K562 (cell line): ENCODE measurements around the gene POU3F1. TPM values are rescaled to one million over a fixed set of nuclear protein-coding genes. Genes with fewer than 3 reads are reported as not detected.
A peak's percentile ranks its signal among the peaks of the same experiment; 100 is the strongest.

Source experiments
- ARID2 ChIP-seq: fragments of 450-650 bp; IDR thresholded peaks from 2 replicates; pipeline ENCODE4 v1.6.1; 2017; ENCODE audit warnings: antibody characterized with exemption, mild to moderate bottlenecking
- DACH1 ChIP-seq: fragments of 450-650 bp; IDR thresholded peaks from 2 replicates; pipeline ENCODE4 v1.6.1; 2018; ENCODE audit not compliant: partially characterized antibody
- DDX20 ChIP-seq: fragments of 450-650 bp; IDR thresholded peaks from 2 replicates; pipeline ENCODE4 v1.6.1; 2016; ENCODE audit warnings: missing genetic modification characterization, low read depth, mild to moderate bottlenecking, missing compliant biosample characterization, moderate library complexity
- ETV6 ChIP-seq, 3 experiments: fragments of 150-350 bp in 1 of 3; sonication (generic) in 1 of 3; formaldehyde crosslinking in 1 of 3; IDR thresholded peaks; 2 replicates each; pipeline versions ENCODE4 v1.6.1 to v1.8.0; 2014 to 2022; ENCODE audit warnings: borderline replicate concordance in 2 of 3, low read depth in 2 of 3, antibody characterized with exemption in 1 of 3, low read length in 1 of 3, mild to moderate bottlenecking in 1 of 3, missing genetic modification reagents in 1 of 3
- LCOR ChIP-seq: sonication (generic); formaldehyde crosslinking; IDR thresholded peaks from 2 replicates; pipeline ENCODE4 v1.8.0; 2022; ENCODE audit warnings: mild to moderate bottlenecking, missing genetic modification reagents
- MAFG ChIP-seq: fragments of 450-650 bp; conservative IDR thresholded peaks from 2 replicates; pipeline ENCODE4 v1.6.1; 2016; ENCODE audit warnings: missing genetic modification characterization, missing compliant biosample characterization
- MAZ ChIP-seq, 2 experiments: fragments of 450-650 bp in 1 of 2; sonication (generic) in 1 of 2; formaldehyde crosslinking; IDR thresholded peaks in 1 of 2; conservative IDR thresholded peaks in 1 of 2; 2 replicates each; pipeline versions ENCODE4 v1.4.0 to v1.5.0; 2020; ENCODE audit warnings: mild to moderate bottlenecking in 1 of 2, missing genetic modification reagents in 1 of 2
- NR2F6 ChIP-seq: fragments of 450-650 bp; formaldehyde crosslinking; IDR thresholded peaks from 2 replicates; pipeline ENCODE4 v1.4.0; 2020; ENCODE audit warnings: mild to moderate bottlenecking
- POLR2B ChIP-seq: fragments of 450-650 bp; IDR thresholded peaks from 2 replicates; pipeline ENCODE4 v1.6.1; 2018; ENCODE audit warnings: low read depth; ENCODE audit not compliant: partially characterized antibody
- RFX7 ChIP-seq: fragments of 250-450 bp; sonication (Bioruptor Pico); IDR thresholded peaks from 2 replicates; pipeline ENCODE4 v1.5.1; 2021; ENCODE audit warnings: mild to moderate bottlenecking
- SRSF1 ChIP-seq: fragments of 200-400 bp; formaldehyde crosslinking; IDR thresholded peaks from 2 replicates; pipeline ENCODE4 v1.6.1; 2017; ENCODE audit warnings: mild to moderate bottlenecking, low read depth, low read length, moderate library complexity
- TCF7L2 ChIP-seq: fragments of 150-350 bp; IDR thresholded peaks from 2 replicates; pipeline ENCODE4 v1.6.1; 2016; ENCODE audit warnings: low read depth, mild to moderate bottlenecking, low read length, moderate library complexity
- ZNF184 ChIP-seq: sonication (generic); formaldehyde crosslinking; IDR thresholded peaks from 2 replicates; pipeline ENCODE4 v1.5.0; 2020; ENCODE audit warnings: missing genetic modification reagents
- polyA plus RNA-seq, 8 experiments: library from polyadenylated mRNA; depleted of rRNA in 4 of 8; stranded (reverse) in 5 of 8; unstranded in 3 of 8; fragments of >200 nt; fragmentation: Nextera tagmentation in 2 of 8; fragmentation: Illumina TruSeq in 1 of 8; extraction: Ambion mirVana in 2 of 8; extraction: Trizol in 1 of 8; gene quantifications; 2 replicates each; pipeline versions ENCODE4 v1.2.1 to v1.2.3, GENCODE V29; 2011 to 2014; ENCODE audit warnings: inconsistent platforms in 1 of 8, missing spikeins in 1 of 8
- total RNA-seq, 7 experiments: library from RNA; depleted of rRNA in 6 of 7; stranded (reverse); fragments of >200 nt in 6 of 7; fragmentation: Illumina TruSeq in 2 of 7; extraction: Trizol in 2 of 7; gene quantifications; 2 replicates each; pipeline versions ENCODE4 v1.2.1 to v1.2.3, GENCODE V29; 2011 to 2021; ENCODE audit warnings: low replicate concordance in 1 of 7
- TF ChIP-seq, protein P1 (sequence below): fragments of 450-650 bp; IDR thresholded peaks from 2 replicates; pipeline ENCODE4 v1.7.0; 2016; ENCODE audit warnings: borderline replicate concordance
- TF ChIP-seq, protein P2 (sequence below), 2 experiments: fragments of 150-350 bp in 1 of 2; IDR thresholded peaks; 2 replicates each; pipeline ENCODE4 v1.6.1; 2012 to 2016; ENCODE audit warnings: low read depth in 2 of 2, low read length in 2 of 2, mild to moderate bottlenecking in 1 of 2, moderate library complexity in 1 of 2
- TF ChIP-seq, protein P3 (sequence below): fragments of 250-450 bp; sonication (Bioruptor Pico); IDR thresholded peaks from 2 replicates; pipeline ENCODE4 v1.8.0; 2022; ENCODE audit warnings: inconsistent platforms, mild to moderate bottlenecking, moderate library complexity, borderline replicate concordance

Gene POU3F1
- total and polyA plus RNA-seq, 9 of the 15 experiments (the other 6 are each of a cell fraction or from before 2014, with no cell fraction given), result 0.09 TPM; not detected in 8

DNA sequence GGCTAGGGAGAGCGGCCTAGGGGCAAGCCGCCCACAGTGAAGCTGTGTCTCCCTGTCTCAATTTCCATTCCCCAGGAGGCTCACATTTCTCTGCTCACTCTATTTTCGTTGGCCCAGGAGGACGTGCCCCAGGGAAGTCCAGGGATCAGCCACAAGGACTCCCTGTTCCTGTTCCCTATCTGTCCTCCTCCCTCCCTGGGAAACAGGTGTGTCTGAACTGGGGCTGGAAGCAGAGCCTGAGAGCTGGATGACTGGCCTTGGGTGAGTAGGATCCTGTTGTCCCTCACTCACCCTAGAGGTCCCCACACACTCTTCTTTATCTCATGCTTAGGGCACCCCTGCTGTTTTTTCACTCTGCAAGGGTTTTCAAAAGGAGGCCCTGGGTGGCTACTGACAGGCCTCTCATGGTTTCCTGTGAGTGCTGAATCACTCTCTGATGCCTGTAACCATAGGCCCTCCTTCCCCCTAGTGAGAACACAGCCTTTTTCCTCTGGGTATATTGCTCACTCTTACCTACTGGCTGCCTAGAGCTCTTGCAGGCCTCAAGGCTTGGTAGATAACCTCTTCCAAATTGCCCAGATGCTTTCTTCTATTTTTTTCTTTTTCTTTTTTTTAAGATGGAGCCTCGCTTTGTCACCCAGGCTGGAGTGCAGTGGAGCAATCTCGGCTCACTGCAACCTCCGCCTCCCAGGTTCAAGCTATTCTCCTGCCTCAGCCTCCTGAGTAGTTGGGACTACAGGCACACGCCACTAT lies 37.3 kb downstream of the POU3F1 start (continued):
- TF ChIP-seq, protein P1, sequence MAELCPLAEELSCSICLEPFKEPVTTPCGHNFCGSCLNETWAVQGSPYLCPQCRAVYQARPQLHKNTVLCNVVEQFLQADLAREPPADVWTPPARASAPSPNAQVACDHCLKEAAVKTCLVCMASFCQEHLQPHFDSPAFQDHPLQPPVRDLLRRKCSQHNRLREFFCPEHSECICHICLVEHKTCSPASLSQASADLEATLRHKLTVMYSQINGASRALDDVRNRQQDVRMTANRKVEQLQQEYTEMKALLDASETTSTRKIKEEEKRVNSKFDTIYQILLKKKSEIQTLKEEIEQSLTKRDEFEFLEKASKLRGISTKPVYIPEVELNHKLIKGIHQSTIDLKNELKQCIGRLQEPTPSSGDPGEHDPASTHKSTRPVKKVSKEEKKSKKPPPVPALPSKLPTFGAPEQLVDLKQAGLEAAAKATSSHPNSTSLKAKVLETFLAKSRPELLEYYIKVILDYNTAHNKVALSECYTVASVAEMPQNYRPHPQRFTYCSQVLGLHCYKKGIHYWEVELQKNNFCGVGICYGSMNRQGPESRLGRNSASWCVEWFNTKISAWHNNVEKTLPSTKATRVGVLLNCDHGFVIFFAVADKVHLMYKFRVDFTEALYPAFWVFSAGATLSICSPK, result no peak
- TF ChIP-seq, protein P2, sequence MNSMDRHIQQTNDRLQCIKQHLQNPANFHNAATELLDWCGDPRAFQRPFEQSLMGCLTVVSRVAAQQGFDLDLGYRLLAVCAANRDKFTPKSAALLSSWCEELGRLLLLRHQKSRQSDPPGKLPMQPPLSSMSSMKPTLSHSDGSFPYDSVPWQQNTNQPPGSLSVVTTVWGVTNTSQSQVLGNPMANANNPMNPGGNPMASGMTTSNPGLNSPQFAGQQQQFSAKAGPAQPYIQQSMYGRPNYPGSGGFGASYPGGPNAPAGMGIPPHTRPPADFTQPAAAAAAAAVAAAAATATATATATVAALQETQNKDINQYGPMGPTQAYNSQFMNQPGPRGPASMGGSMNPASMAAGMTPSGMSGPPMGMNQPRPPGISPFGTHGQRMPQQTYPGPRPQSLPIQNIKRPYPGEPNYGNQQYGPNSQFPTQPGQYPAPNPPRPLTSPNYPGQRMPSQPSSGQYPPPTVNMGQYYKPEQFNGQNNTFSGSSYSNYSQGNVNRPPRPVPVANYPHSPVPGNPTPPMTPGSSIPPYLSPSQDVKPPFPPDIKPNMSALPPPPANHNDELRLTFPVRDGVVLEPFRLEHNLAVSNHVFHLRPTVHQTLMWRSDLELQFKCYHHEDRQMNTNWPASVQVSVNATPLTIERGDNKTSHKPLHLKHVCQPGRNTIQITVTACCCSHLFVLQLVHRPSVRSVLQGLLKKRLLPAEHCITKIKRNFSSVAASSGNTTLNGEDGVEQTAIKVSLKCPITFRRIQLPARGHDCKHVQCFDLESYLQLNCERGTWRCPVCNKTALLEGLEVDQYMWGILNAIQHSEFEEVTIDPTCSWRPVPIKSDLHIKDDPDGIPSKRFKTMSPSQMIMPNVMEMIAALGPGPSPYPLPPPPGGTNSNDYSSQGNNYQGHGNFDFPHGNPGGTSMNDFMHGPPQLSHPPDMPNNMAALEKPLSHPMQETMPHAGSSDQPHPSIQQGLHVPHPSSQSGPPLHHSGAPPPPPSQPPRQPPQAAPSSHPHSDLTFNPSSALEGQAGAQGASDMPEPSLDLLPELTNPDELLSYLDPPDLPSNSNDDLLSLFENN (IDR thresholded peaks at IDR 0.05; ENCODE audit: low read depth in 2 of 2, low read length in 2 of 2), result peak in 1 of 2 experiments; percentile 16; a peak in 1 of 4 replicates
- TF ChIP-seq POLR2B (peak; percentile 22), DACH1 (peak; percentile 5), ARID2 (no peak), RFX7 (CRISPR knock-in tag) (no peak), NR2F6 (CRISPR knock-in tag) (no peak), MAFG (tag) (peak; percentile 88), MAZ (CRISPR knock-in tag; conservative IDR thresholded peaks at IDR 0.05 in 1 of 2, IDR thresholded peaks at IDR 0.05 in 1 of 2) (peak in 1 of 2 experiments; percentile 68; a peak in 3 of 4 replicates), TCF7L2 (no peak), ZNF184 (CRISPR knock-in tag) (no peak), LCOR (CRISPR knock-in tag) (no peak), ETV6 (IDR thresholded peaks at IDR 0.05; ENCODE audit: borderline replicate concordance in 1 of 2, low read depth in 2 of 2, low read length in 1 of 2) (no peak), ETV6 (CRISPR knock-in tag; IDR thresholded peaks at IDR 0.05; ENCODE audit: borderline replicate concordance) (no peak), DDX20 (no peak), SRSF1 (no peak)
- TF ChIP-seq, protein P3, sequence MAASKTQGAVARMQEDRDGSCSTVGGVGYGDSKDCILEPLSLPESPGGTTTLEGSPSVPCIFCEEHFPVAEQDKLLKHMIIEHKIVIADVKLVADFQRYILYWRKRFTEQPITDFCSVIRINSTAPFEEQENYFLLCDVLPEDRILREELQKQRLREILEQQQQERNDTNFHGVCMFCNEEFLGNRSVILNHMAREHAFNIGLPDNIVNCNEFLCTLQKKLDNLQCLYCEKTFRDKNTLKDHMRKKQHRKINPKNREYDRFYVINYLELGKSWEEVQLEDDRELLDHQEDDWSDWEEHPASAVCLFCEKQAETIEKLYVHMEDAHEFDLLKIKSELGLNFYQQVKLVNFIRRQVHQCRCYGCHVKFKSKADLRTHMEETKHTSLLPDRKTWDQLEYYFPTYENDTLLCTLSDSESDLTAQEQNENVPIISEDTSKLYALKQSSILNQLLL (CRISPR knock-in tag), result no peak
